M059J (cell line): ENCODE measurements around the gene ELFN1. TPM values are rescaled to one million over a fixed set of nuclear protein-coding genes. Genes with fewer than 3 reads are reported as not detected.

Experiments used
- DNase-seq: peaks from one replicate; pipeline ENCODE4 v3.0.0-alpha.2; 2012; ENCODE audit warnings: low read depth
- total RNA-seq: library from RNA; depleted of rRNA; stranded (reverse); fragments of >200 nt; shearing (Covaris generic); gene quantifications from 2 replicates; pipeline ENCODE4 v1.2.3, GENCODE V29; 2014; rRNA removed

ELFN1 gene
- total RNA-seq, 1 experiment from 2014 or later = not detected

DNA sequence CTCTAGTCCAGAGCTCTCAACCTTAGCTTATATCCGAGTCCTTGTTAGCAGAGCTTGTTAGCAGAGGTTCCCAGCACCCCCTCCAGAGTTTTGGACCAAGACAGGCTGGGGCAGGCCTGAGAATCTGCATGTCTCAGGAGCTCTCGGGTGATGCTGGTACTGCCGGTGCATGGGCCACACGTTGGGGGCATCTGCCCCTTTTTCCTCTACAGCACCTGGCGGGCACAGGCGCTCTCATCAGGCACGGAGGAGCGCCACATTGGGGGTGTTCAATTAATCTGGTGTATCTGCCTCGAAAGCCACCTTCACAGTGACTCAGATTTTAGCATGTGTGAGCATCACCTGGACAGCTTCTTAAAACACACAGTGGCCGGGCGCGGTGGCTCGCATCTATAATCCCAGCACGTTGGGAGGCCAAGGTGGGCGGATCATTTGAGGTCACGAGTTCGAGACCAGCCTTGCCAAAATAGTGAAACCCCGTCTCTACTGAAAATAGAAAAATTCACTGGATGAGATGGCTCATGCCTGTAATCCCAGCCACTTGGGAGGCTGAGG lies 117.7 kb downstream of the ELFN1 start:
- no peak for DNase-seq

DNA sequence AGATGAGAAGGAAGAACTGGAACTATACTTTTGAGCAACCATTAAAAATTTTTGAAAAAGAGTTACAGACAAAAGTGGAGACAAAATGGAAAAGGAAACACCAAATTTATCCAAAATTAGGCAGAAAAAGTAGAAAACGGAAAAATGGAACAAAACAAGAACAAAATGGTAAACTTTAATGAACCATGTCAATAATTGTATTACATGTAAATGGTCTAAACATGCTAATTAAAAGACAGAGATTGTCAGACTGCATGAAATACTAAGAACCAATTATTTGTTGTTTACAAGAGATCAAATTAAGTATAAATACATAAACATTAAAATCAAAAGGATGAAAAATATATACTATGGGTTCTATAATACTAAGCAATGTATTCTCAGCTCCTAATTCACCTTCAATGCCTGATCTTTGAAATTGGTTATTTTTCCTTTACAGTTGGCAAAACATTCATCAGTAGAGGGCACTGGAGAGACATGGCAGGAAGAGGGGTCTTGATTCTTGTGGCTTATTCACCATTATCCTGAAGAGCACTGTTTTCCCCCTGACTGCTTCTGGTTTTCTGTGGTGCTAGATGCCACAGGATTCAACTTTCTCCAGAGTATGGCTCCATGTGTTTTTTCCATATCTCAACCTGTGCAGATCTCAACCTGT lies 124.9 kb downstream of the ELFN1 start:
- DNase-seq = peak; percentile 15

Other genes with a start within 250 kb of the ELFN1 start
- 5.5 and 11.1 TPM in 2 replicates for gene MICALL2, start 210.8 kb upstream of the ELFN1 start, total RNA-seq
- gene INTS1, start 165.9 kb upstream of the ELFN1 start, total RNA-seq = 27.4 and 55.0 TPM in 2 replicates
- 13.3 and 26.7 TPM in 2 replicates for gene MAFK, start 139.6 kb upstream of the ELFN1 start, total RNA-seq
- 1.8 and 3.3 TPM in 2 replicates for gene TMEM184A, start 114.1 kb upstream of the ELFN1 start, total RNA-seq
- 86.5 and 87.9 TPM in 2 replicates for gene PSMG3, start 100.2 kb upstream of the ELFN1 start, total RNA-seq